NCI-H1694 (cell line): Measurements from ENCODE around the gene SLC13A3.

Experiments
- DNase-seq: peaks from one replicate; lab custom pipeline; 2025; lab: John Stamatoyannopoulos, UW

Gene SLC13A3

DNA sequence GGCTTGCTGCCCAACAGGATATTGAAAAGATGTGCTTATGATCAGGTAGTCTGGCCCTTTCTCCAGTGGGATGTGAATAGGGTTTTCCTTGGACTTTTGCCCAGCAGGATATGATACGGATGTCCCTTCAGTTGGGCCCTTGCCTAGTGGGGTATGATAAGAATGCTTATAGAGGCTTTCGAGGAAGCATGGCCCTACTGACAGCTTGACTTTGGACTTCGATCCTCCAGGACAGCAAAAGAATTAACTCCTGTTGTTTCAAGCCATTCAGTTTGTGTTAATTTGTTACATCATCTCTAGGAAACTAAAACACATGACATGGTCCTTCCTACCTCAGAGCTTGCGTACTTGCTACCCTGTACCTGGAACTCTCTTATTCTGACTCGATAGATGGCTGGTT lies 128.2 kb downstream of the SLC13A3 start:
- DNase-seq = no peak

DNA sequence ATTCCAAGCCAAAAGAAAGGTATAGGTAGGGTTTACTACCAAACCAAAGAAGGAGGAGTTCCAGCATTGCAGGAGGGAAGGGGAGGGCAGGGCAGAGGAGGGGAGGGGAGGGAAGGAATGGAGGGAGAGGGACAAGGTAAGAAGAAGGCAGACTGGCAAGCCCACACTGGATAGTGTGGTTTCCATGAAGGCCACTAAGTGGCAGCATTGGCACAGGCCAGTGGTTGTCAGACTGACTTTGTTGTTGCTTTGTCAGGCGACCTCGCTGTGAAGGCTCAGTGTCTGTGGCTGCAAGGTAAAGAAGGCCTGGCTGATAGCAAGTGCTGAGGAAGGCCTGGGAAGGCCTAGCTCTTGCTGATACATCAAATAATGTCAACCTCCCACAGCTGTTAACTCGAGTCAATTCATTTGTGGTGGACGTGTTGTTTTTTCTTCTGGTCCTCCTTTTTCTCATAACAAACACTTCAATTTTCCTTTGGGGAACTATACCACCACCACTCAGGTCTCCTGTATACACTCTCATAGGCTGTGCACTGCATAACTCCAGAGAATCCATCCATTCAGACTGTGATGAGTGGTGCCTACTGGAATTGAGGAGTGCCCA lies 130.2 kb downstream of the SLC13A3 start:
- DNase-seq = peak; percentile 59

DNA sequence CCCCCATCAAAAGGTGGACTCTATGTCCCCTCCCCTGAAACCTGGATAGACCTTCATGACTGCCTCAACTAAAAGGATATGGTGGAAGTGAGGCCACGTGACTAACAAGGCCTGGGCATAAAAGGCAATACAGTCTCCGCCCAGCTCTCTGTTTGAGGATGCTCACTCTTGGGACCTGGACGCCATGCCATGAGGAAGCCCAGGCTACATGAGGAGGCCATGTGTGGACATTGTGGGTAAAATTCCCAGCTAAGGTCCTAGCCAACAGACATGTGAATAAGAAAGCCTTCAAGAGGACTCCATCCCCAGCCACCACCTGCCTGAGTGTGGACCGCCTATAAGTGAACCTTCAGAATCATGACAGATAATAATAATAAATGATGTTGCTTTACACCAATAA lies 130.7 kb downstream of the SLC13A3 start:
- DNase-seq = no peak

DNA sequence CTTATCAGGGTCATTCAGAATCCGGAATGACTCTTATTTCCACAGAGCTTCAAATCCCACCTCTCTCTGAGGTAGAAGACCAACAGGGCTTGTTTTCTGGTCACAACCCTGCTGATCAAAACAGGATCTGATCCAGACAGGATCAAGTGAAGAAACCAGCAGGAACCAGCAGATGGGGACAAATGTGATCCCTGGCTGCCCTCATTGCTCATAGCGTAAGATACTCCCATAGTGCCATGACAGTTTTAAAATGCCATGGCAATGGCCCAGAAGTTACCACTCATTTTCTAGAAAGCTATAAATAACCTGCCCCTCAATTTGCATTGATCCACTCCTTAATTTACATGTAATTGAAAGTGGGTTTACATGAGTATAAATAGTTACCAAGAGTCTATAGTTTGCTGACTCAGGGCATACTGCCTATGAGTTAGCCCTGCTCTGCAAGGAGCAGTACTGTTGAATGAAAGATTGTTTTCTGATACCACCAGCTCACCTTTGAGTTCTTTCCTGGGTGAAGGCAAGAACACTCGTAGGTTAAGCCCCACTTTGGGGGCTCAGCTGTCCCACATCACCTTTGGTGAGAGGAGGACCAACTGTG lies 131.7 kb downstream of the SLC13A3 start:
- no peak for DNase-seq

DNA sequence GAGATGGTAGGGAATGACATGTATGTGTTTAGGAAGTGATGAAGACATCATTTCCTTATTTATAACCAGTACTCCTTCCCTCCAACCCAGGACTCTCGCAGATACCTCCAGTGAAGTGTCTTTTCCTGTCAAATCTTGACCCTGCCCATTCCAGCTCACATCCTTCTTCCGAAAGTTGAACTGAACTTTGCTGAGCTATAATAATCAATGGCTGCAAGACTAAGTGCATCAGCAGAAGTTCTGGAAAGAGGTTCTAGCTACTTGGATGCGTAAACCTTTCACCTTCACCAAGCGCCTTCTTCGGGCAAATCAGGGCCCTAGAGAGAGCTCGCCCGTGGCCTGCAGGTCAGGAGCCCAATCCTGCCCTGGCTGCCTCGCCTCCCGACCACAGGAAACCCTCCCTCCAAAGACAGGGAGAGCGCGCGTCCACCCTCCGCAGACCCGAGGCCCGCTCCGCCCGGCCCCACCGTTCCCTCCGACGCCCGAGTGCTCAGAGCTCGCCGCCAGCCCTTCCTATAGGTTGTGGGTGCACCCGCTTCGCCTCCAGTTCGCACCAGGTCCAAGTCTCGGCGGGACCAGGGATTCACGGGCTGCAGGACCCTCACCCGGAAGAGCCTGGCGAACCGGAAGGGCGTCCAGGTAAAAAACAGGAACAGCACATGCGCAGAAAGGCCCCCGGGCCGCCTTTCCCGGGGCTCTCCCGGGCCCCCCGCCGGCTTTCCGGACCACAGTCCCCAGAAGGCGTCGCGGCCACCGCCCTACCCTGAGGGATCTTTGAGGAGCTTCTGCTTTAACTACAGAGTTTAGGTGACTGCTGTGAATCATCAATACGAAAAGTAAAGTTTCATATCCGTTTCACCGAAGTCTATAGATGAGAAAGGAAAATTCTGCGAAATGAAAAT lies 138.1 kb downstream of the SLC13A3 start, which contains the start of gene ZNF334:
ZNF334 (minus strand) TSS at position 617 of the 902 bp plus-strand sequence. CDS start 1,457 bp downstream, outside the sequence.
- no peak for DNase-seq

DNA sequence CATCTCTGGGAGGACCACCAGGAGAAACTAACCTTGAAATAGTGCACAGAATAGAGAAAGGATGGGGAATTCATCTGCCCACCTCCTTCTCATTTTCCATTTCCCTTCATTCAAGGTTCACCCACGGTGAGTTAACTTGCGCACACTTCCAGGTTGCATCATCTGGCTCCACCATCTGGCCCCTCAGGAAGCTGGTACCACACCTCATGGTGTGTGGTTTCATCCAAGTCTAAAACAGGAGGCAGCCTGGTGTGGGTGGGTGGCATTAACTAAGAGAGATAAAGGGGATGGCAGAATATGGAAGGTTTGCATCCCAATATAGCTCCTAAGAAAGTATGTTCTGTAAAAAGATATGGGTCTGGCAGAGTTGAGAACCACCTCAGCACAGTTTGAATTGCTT lies 141.7 kb downstream of the SLC13A3 start:
- no peak for DNase-seq
